Measurements from ENCODE around the gene WIPI1. TPM values are rescaled to one million over a fixed set of nuclear protein-coding genes. Genes with fewer than 3 reads are reported as not detected.

The WIPI1 gene
- total RNA-seq, 1 experiment from 2014 or later, result 33.6 TPM

DNA sequence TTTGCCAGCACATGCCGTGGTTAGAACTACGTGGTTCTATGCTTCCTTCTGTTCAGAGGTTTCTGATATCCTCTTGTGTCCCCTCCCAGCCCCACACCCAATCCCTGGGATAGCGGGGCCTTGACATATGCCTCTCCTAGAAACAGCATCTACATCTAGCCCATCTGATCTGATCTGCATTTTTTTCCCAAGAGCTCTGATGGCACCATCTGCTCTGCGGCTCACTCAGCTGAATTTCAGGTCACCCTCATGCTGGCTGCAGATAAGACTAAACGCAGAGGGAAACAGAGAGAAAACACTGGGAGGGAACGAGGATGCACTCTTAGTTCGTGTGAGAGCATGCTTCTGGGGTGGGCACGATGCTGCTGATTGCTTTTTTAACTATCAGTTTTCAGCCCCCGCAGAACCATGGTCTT lies 10.7 kb downstream of the WIPI1 start:
- in situ Hi-C loops (cut with HindIII; ENCODE audit: low pct_unique_long_range_greater_than_20kb, low sequenced_read_pairs), result no loop called here
- DNase-seq (ENCODE audit: low read depth), result no peak

- DNase-seq (ENCODE audit: low read depth), result no peak
Observed at GRCh38 chr17:68445671-68446070, 11.6 kb downstream of the WIPI1 start.

DNA sequence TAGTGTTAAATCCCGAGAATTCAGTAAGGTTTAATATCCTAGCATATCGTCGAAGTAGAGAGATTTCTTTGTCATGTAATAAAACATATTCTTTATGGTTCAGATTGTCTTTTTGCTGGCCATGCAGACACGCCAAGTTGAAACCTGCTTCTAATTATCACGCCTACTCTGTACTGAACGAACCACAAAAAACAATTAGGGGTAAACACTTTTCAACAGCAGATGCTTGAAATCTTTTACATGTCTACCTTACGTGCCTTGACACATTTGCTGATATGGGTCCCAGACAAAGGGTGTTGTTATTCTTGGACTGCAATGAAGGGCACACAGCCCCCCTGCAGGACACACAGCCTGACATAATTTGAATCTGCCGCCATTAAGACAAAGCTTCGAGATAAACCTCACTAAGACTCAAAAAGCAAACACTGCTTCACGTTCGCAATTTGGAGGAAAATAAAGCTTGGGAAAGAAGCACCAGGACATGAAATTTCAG lies 13.3 kb downstream of the WIPI1 start:
- in situ Hi-C loops (cut with HindIII; ENCODE audit: low pct_unique_long_range_greater_than_20kb, low sequenced_read_pairs), result no loop called here
- no peak for DNase-seq (ENCODE audit: low read depth)

More at GRCh38 chr17:68445671-68446070, 11.6 kb downstream of the WIPI1 start:
- in situ Hi-C loops (cut with HindIII; ENCODE audit: low pct_unique_long_range_greater_than_20kb, low sequenced_read_pairs), result no loop called here

- in situ Hi-C loops (cut with HindIII; ENCODE audit: low pct_unique_long_range_greater_than_20kb, low sequenced_read_pairs), result no loop called here
- no peak for DNase-seq (ENCODE audit: low read depth)
Observed at GRCh38 chr17:68441070-68441770, 16.1 kb downstream of the WIPI1 start.

DNA sequence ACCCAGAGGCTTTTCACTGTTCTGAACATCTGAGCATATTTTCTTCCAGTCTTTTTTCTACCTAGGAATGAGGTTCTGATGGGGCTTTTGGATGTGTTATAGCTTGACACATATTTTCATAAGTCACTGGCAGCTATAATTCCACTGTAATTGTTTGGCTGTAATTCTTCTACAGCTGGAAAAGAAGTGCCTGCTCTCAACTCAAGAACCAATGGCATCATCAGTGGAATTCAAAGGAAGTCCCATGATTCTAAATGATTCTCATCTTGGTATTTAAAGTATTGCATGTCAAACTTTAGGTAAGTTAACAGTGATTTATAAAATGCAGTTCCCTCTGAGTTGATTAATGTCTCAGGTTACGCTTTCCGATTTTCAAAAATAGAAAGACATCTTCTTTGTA lies 16.8 kb downstream of the WIPI1 start:
- in situ Hi-C loops (cut with HindIII; ENCODE audit: low pct_unique_long_range_greater_than_20kb, low sequenced_read_pairs), result no loop called here
- DNase-seq (ENCODE audit: low read depth), result no peak

- in situ Hi-C loops (cut with HindIII; ENCODE audit: low pct_unique_long_range_greater_than_20kb, low sequenced_read_pairs), result no loop called here
- DNase-seq (ENCODE audit: low read depth), result no peak
Observed at GRCh38 chr17:68439656-68440290, 17.5 kb downstream of the WIPI1 start.

DNA sequence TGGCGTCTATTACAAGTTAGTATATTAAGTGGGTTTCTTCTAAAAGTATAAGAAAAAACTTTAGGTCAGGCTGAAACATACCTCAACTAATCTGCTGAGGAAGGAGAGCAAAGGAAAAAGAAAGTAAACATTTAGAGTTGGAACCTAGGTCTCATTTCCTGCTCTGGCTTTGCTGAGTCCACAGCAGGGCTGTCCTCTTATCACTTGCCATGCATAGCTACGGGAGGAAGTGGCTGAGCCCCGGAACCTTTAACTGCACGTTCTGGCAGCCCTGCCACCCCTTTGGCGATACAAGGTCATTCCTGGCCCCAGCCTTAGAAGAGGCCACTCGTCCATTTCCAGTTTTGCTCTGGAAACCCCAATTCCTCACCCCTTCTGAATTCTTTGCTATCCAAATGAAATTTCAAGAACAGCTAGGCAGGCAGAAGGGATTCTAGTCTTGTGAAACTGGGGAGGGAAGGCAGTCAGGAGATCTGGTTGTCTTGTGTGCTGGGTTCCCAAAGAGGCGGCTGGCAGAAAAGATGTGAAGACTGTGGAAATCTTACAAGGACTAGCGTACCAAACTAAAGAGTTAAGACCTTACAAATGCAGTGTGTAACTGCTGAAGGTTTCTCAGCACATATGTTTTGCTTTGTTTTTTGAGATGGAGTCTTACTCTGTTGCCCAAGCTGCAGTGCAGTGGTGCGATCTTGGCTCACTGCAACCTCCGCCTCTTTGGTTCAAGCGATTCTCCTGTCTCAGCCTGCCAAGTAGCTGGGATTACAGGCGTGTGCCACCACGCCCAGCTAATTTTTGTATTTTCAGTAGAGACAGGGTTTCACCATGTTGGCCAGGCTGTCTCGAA lies 19.1 kb downstream of the WIPI1 start:
- in situ Hi-C loops (cut with HindIII; ENCODE audit: low pct_unique_long_range_greater_than_20kb, low sequenced_read_pairs), result no loop called here
- no peak for DNase-seq (ENCODE audit: low read depth)

GRCh38 chr17:68435876-68436842 lies 21.1 kb downstream of the WIPI1 start:
- in situ Hi-C loops (cut with HindIII; ENCODE audit: low pct_unique_long_range_greater_than_20kb, low sequenced_read_pairs), result no loop called here
- DNase-seq (ENCODE audit: low read depth), result peak; percentile 59

GRCh38 chr17:68435361-68435760 lies 21.9 kb downstream of the WIPI1 start:
- DNase-seq (ENCODE audit: low read depth), result no peak
- in situ Hi-C loops (cut with HindIII; ENCODE audit: low pct_unique_long_range_greater_than_20kb, low sequenced_read_pairs), result no loop called here

DNA sequence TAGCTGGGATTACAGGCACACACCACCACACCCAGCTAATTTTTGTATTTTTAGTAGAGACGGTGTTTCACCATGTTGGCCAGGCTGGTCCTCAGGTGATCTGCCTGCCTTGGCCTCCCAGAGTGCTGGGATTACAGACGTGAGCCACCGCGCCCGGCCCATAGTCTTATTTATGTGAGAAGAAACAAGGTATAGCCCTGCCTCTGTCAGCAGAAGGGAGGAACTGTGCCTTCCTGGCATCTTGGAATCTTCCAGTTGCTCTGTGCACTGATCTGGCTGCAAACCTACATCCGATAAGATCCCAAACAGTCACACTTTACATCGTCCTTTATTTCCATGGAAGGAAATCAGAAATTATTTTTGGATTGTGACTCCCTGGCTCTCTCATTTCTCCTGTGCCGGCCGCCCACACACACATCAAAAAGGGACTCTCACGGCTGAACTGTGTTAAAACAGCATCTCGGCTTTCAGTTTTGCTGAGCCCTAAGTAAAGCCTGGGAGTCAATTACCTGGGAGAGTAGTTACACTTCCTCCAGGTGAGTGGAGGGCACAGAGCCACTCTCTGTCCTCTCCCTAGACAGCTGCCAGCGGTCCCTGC lies 23.3 kb downstream of the WIPI1 start:
- in situ Hi-C loops (cut with HindIII; ENCODE audit: low pct_unique_long_range_greater_than_20kb, low sequenced_read_pairs), result no loop called here
- DNase-seq (ENCODE audit: low read depth), result no peak

GRCh38 chr17:68433211-68433610 lies 24.1 kb downstream of the WIPI1 start:
- no peak for DNase-seq (ENCODE audit: low read depth)
- in situ Hi-C loops (cut with HindIII; ENCODE audit: low pct_unique_long_range_greater_than_20kb, low sequenced_read_pairs), result no loop called here

- no peak for DNase-seq (ENCODE audit: low read depth)
- in situ Hi-C loops (cut with HindIII; ENCODE audit: low pct_unique_long_range_greater_than_20kb, low sequenced_read_pairs), result no loop called here
Observed at GRCh38 chr17:68432086-68432864, 25.0 kb downstream of the WIPI1 start.

DNA sequence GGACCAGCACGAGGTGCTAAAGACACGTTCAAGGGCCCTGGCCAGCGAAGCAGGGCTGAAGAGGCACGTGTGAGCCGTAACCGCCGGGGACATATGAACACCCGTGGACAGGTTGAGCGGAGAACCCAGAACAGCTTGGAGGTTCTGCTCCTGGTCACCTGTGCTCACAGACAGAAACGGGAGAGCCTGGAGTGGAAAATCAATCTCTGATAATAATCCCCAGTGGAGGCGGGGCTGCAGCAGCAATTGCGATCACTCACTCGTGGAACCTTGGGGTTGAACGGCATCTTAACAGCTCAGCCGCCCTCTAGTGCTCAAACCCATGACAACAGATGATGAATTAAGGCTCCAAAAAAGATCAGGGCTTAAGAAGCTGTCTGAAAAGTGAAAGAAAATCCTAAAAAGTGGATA lies 25.6 kb downstream of the WIPI1 start:
- in situ Hi-C loops (cut with HindIII; ENCODE audit: low pct_unique_long_range_greater_than_20kb, low sequenced_read_pairs), result no loop called here
- no peak for DNase-seq (ENCODE audit: low read depth)

DNA sequence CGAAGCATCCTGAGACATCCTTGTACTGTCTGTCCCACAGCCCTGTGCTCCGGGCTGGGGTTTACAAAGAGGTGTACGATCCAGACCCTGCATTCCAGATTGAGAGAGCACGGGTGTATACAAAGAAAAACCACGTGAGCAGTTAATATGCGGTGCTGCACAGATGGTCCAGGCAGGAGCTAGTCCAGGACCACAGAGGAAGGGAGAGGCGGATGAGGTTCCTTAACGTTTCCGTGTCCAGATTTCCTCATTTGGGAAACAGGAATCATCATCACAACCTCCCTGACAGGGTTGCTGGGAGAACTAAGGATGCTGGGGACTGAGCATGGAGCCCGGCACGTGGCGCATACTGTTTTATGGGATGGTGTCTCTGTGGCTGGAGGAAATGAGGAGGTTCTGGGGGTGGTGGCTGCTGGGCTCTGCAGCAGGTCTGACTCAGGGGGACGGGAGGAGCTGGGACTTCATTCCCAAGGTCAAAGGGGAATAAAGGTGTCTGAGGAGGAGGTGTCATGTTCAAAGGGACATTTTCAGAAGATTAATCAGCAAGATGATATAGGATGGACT lies 26.2 kb downstream of the WIPI1 start:
- in situ Hi-C loops (cut with HindIII; ENCODE audit: low pct_unique_long_range_greater_than_20kb, low sequenced_read_pairs), result no loop called here
- no peak for DNase-seq (ENCODE audit: low read depth)

DNA sequence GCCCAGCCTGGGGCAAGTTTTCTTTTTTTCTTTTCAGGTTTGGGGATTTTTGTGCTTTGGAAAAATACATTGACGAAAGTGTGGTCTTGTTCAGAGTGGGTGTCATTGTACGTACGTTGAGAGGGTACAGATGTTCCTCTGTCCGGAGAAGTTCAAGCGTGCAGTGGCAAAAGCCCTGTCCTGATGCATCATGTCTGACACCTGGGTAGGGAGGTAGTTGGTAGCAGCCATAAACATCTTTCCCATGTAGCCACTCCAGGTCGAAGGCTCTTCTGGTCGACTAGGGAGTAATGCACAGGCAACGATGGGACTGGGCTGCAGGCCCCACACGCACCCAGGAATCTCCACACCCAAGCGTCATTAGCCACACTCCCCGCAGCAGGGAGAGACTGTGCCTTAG lies 27.4 kb downstream of the WIPI1 start:
- in situ Hi-C loops (cut with HindIII; ENCODE audit: low pct_unique_long_range_greater_than_20kb, low sequenced_read_pairs), result no loop called here
- DNase-seq (ENCODE audit: low read depth), result no peak

- in situ Hi-C loops (cut with HindIII; ENCODE audit: low pct_unique_long_range_greater_than_20kb, low sequenced_read_pairs), result no loop called here
- DNase-seq (ENCODE audit: low read depth), result no peak
Observed at GRCh38 chr17:68428498-68429172, 28.7 kb downstream of the WIPI1 start.
